GM19463 (cell line): ENCODE measurements around the gene CTSW.

Experiments
- ATAC-seq: cut with Tn5 transposase; IDR thresholded peaks from one replicate; pipeline ENCODE4 v1.9.1; 2021; ENCODE audit warnings: mild to moderate bottlenecking, moderate library complexity; ENCODE audit not compliant: unreplicated experiment

The CTSW gene

DNA sequence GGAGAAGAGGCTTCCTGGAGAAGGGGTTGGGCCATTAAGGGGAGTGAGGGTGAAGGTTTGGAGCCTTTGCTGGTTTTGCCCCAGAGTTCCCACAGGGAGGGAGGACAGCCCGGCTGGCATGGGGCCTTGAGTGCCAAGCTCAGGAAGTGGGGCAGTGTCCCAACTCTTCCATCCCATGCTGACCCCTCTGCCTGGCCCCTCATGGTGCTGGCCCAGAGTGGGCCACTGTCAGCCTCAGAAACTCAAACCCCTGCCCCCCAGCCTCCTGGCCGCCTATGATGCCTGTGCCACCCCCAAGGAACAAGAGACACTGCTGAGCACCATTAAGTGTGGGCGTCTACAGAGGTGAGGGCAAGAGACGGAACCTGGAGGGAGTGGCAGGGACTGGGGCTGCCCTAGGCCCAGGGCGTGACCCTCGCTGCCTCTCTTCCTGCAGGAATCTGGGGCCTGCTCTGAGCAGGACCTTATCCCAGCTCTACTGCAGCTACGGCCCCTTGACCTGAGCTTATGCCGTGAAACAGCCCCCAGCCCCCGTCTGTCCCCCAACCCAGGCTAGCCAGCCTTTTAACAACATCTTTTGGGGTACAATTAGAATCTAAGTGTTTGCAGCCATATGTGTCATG, 14.0 kb upstream of the CTSW start:
- ATAC-seq, result no peak

DNA sequence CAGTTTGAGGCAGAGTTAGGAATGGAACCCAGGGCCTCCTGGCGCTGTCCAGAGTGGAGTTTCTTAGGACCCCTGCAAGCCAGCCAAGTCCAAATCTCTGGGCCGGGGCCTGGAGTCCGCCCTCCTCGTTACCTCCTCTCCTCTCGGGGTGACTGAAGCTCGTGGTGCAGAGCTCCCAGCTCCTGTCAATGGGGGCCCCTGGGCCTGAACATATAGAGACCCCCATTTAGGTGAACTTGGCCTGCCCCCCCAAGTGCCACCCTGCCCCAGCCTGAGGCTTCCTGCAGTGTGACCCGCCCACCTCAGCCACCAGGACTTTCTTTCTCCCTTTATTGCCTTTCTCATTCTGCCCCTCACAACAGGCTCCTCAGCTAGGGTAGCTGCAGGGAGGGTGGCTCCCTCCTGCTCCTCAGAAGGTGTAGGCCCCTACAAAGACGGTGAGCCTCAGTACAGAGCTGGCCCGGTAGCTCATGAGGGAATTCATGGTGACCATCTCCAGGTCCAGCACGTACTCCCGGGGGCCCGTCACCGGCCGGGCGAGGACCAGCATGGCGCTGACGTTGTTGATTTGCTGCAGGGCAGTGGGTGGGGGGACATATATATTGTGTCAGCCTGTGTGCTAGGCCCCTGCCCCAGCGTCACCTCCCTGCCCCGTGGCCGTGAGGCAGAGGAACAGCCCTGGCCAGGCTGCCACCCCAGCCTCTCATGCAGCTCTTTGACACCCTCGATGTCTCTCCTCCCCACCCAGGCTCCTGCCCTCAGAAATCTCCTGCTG, 12.9 kb upstream of the CTSW start:
- no peak for ATAC-seq

DNA sequence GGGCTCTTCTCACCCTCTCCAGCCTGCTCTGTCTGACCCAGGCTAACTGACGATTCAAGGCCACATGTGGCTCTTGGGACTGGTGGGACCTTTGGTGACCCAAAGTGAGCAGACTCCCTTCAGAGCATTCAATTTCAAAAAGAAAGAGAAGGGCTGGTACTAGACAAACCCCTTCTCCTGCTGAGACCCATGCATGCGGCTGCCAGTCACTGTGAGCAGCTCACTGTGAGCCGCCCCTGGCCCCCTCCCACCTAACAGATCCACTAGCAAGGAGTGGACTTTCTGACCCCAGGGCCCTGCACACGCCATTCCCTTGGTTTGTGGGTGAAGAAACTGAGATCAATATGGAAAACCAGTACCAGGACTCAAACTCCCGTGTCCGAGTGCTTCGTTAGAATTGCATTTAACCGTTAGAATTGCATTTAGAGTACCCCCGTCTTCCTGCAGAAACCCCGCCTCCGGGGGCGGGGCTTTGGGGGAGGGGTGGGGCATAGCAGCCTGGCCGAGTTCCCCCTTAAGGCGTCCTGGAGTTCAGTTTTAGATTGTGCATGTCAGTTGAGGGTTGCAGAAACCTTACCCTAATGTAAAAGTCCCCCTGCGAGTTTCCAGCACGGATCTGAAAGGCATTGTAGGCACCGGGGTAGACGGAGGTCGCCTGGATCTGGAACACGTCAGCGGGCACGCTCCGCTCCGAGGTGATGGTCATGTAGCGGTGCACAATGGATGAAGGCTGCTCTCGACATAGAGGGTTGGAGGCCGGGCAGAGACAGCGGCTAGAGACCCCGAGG, 12.2 kb upstream of the CTSW start:
- ATAC-seq, result no peak

DNA sequence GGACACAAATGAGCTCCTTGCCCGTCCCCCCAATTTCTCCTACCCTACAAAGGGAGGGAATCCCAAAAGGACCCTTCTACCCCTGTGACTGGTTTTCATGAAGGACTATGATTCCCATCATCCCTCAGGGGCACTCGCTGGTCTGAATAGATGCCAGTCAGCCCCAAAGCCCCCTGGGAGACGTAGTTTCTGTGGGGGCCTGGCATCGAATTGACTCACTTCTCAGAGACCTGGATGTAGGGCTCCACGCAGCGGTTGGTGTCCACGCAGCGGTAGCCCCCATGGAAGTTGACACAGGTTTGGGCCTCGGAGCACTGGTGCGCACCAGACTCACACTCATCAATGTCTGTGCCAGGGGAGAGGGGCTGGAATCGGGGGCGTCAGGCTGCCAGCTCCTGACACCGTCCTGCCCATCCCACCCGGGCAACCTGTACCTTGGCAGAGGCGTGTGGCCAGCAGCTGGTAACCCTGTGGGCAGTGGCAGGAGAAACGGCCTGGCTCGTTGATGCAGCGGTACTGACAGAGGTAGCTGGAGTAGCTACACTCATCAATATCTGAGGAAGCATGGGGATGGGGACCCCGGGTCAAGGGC, 11.5 kb upstream of the CTSW start:
- ATAC-seq, result no peak

DNA sequence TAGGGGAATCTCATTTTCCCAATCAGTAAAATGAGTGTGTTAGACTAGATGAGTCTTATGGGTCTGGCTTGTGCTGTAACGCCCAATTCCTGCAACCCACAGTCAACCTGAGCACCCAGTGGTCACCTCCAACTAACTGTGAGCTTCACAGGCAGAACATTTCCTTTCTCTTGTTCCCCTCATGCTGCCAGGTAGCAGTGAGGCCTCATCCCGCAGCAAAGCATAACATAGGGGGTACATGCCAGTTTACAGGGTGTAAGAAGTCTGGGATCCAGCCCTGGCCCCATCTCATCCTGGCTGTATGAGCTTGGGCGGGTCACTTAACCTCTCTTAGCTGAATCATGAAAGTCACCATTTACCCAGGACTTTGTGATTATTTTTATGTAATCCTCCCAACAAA, 10.7 kb upstream of the CTSW start:
- ATAC-seq, result no peak

DNA sequence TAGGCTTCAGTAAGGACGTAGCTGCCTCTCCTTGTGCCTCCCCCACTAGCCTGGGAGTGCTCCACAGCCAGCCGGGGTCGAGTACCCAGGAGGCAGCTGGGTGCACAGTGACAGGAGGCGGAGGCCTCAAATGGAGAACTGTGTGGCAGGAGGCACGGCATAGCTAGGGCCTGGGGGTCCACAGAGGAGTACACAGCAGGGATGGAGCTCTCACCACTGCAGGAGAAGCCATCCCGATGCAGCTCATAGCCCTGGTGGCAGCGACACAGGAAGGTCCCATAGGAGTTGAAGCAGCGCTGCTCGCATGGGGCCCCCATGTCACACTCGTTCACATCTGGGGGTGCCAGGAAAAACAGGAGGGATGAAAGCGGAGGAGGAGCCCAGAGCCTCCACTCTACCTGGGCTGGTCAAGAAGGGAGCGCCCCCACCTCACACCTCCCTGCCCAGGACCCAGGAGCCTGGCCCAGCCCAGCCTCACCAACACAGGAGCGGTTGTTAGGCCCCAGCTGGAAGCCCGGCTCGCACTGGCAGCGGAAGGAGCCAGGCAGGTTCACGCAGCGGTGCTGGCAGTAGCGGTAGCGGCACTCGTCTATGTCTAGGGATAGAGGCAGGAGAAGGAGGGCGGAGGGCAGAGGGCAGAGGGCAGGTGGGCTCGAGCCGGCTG, 9.9 kb upstream of the CTSW start:
- no peak for ATAC-seq

DNA sequence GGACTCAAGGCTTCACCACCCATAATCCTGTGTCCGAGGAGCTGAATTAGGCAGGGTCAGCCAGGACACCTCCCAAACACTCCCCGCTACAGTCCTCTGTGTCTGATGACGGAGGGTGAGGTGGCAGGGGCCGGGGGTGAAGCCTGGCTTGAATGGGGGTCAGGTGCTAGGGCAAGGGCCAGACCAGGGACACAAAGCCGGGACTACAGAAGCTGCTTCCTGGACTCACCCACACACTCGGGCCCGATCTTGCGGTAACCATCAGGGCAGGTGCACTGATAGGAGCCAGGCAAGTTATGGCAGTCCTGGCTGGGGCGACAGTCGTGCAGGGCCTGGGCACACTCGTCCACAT, 9.4 kb upstream of the CTSW start:
- no peak for ATAC-seq

DNA sequence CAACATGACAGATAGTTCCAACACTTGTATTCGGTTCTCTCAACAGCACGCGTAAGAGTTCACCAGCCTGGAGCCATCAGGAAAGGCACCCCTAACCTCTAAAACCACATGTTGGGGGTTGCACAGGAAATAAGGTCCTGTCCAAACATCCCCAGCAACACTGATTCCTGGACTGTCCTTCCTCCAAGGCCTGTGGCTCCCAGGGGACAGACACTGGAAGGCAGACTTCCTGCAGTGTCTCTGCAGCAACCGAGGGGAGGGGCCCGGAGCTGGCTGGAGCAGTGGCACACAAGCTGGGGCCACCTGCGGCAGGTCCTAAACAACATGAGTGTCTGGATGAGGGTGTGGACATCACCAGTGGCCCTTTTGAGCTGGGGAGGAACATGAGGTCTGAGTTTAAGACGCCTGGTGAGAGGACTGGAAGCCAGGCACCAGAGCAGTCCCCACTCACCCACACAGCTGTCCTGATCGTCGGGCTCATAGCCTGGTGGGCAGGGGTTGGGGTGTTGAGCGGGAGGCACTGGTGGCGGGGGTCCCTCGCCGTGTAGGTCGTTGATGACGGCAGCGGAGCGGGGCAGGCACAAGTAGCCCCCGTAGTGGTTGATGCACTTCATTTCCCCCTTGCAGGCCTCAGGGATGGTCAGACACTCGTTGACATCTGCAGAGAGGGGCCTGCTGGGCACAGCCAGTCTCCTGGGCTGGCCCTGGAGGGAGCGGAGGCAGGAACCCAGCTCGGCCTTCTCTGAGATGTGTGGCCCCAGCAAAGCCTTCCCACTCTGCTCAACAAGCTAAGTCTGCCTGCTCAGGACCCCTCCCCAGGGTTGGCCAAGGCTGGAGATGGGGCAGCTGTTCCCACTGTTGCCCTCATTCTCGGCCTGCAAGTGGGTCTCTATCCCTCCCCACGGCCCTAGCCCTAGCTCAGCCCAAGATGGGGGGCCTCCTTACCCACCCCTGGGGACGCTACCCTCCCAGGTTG, 8.6 kb upstream of the CTSW start:
- no peak for ATAC-seq

DNA sequence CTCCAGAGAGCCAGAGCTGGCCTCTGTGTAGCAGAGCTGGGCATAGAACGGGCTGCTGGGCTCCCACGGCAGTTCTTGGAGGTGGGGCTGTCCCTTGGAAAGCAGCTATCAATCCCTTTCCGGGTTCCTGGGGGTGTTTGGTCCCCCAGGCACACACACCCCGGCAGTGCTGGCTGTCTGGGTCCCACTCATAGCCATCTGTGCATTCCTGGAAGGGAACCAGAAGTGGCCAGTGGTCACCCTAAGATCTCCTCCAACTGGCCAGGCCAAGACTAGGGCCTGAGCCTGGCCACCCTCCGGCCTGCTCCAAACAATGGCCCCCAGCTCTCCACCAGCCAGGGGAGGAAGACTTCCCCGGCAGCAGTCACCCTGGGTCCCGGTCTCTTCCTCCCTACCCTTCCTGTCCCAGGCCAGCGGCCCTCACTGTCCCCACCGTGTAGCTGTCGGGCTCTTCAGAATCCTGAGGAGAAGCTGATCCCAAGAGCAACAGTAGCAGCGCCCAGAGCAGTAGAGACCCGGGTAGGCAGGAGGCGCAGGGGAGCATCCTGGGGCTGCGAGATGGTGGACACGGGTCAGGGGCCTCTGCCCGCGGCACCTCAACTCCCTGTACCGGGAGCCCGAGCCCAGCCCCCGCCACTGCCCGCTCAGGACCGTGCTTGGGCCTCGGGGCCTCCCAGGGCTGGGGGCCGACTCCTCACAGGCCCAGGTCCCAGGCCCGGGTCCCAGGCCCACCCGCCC, 7.7 kb upstream of the CTSW start:
- ATAC-seq, result no peak

DNA sequence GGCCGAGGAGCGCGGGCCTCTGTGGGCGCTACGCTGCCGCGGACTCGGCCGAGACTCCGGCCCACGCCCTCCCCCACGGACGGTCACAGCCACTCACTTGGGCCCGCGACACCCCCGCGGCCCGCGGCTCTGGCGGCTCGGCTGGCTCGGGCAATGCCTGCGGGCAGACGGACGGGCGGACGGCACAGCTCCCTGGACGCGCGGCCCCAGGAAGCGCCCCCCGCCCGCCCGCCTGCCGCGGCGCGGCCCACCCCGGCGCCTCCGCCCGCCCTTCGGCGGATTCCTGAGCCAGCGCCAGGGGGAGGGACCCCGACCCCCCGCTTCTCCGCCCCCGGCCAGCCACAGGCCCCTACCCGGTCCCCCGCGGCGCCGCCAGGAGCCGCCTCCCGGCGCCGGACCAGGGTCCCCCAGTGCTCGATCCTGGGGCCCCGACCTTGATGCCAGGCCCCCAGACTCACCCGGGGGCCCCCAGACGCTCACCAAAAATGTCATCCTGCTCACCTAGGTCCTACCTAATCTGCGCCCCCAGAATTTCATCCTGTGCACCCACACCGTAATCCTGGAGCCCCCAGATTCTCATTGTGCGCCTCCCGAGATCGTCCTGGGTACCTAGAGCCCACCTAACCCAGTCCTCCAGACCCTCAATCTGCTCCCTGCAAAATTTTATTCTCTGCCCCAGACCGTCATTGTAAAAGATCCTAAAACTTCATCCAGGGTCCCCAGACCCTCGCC, 6.9 kb upstream of the CTSW start, which contains the start of gene EFEMP2:
TSS of gene EFEMP2 (minus strand) at position 215 of the 732 bp plus-strand sequence. CDS start 446 bp downstream, outside the sequence.
- no peak for ATAC-seq

DNA sequence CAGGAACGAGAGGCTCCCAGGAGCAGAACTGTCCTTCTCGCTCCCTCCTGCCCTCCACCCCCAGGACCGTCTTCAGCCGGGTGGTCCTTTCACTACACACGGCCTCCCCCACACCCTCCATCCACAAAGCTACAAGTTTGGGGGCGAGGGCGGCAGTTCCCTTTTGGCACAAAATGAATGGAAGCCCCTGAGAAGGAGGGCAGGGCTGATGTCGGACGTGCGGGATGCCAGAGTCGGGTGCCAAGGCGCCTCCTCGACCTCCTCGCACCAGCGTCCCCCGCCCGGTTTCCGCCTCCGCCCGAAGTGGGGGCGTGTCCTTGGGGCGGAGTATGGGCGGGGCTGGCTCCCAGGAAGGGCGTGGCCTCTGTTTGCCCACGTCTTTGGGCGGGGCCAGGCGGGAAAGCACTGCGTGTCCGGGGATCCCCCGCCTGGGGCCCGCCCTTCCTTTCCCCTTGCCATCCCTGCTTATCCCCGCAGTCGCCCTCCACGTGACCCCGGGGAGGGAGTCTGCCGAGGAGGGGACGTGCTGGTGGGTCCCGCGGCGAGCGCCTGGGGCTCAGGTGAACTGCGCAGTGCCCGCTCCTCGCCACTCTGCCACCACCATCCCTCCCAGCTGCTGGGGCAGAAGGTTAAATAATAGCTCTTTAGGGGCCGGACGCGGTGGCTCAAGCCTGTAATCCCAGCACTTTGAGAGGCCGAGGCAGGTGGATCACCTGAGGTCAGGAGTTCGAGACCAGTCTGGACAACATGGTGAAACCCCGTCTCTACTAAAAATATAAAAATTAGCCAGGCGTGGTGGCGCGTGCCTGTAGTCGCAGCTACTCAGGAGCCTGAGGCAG, 6.1 kb upstream of the CTSW start:
- ATAC-seq, result peak; percentile 77

DNA sequence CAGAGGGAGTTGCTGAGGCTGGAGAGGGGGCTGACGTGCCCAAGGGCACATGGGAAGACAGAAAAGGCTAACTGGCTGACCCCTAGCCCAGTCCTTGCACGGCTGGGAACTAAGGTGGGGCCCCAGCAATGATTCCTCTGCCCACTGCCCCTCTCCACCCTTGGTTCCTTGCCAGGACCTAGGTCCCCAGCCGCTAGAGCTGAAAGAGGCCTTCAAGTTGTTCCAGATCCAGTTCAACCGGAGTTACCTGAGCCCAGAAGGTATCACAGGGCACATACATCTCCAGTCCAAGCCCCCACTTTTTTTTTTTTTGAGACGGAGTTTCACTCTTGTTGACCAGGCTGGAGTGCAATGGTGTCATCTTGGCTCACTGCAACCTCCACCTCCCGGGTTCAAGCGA, 390 bp downstream of the CTSW start:
- no peak for ATAC-seq

DNA sequence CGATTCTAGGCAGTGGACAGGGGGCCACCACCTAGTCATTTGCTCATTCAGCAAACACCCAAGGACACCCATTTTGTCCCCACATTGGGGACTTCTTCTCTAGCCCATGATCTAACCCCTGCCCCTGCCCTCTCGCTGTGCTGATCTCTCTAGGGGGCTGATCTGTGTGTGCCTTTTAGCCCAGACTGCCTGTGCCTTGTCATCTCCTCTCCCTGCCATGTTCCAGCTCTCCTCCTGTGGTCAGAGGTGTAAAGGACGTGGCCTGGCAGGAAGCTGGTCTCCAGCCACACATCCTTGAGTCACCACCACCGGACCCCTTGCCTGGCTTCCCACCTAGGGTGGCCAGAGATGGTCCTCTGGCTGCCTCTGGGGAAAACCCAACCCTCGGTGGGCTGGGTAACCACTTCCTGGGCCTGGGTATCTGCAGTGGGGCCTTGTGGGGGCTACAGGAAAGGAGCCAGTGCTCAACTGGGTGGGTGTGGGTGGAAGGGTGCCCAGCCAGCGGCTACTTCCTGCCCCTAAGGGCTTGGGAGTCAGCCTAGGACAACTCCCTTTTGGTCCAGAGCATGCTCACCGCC, 1.3 kb downstream of the CTSW start:
- ATAC-seq, result no peak

DNA sequence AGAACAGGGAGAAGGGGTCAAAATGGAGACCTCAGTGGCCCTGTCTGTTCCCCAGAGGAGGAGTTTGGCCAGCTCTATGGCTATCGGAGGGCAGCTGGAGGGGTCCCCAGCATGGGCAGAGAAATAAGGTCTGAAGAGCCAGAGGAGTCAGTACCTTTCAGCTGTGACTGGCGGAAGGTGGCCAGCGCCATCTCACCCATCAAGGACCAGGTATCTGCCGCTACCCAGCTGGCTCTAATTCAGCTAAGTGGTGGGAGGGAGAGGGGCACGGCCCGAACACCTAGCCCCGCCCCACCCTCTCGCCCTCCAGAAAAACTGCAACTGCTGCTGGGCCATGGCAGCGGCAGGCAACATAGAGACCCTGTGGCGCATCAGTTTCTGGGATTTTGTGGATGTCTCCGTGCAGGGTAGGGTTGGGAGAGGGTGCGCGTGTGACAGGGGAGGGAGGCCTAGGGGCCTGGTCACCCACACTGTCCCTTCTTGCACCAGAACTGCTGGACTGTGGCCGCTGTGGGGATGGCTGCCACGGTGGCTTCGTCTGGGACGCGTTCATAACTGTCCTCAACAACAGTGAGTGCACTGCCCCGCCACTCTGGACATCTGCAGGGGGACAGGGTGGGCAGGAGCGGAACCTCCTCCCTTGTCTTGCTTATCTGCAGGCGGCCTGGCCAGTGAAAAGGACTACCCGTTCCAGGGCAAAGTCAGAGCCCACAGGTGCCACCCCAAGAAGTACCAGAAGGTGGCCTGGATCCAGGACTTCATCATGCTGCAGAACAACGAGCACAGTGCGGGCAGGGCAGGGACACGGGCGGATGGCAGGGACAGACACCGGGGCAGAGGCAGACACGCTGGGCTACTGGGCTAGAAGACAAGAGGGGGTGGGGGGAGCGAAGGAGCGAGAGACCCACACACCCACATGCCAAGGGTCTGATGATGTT, 2.8 kb downstream of the CTSW start:
- no peak for ATAC-seq

DNA sequence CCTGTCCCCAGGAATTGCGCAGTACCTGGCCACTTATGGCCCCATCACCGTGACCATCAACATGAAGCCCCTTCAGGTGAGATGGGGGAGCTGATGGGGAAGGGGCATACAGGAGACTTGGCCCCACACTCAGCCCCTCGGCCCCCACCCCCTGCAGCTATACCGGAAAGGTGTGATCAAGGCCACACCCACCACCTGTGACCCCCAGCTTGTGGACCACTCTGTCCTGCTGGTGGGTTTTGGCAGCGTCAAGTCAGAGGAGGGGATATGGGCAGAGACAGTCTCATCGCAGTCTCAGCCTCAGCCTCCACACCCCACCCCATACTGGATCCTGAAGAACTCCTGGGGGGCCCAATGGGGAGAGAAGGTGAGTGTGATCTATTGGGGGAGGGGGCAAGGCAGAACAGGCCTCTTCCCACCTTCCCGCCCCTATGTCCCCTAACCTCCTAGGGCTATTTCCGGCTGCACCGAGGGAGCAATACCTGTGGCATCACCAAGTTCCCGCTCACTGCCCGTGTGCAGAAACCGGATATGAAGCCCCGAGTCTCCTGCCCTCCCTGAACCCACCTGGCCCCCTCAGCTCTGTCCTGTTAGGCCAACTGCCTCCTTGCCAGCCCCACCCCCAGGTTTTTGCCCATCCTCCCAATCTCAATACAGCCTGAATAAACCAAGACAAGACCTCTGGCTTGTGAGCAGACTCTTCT, 3.6 kb downstream of the CTSW start:
- no peak for ATAC-seq
